ENCODE results near the gene KCTD16. TPM values are rescaled to one million over a fixed set of nuclear protein-coding genes. Genes with fewer than 3 reads are reported as not detected.

Gene KCTD16
- total and polyA plus RNA-seq, 2 experiments from 2014 or later: 0.02 to 0.76 TPM

- ATAC-seq: no peak
- no peaks in the 10 kb centered on the region for H4K20me1 ChIP-seq (replicated peaks; ENCODE audit: insufficient read depth)
Measured at GRCh38 chr5:144403817-144404420, 233.2 kb downstream of the KCTD16 start.

More at GRCh38 chr5:144403817-144404420, 233.2 kb downstream of the KCTD16 start:
- peak; percentile 20 for DNase-seq (ENCODE audit: low spot score)
- Histone ChIP-seq H3K27me3 (ENCODE audit: insufficient read depth) (no peaks in the 10 kb centered on the region), H3K79me2 (replicated peaks; ENCODE audit: insufficient read depth) (no peaks in the 10 kb centered on the region), H2AFZ (no peak overlapping the region), H3K4me1 (ENCODE audit: insufficient read depth) (no peaks in the 10 kb centered on the region), H3K9me2 (ENCODE audit: insufficient read depth) (no peaks in the 10 kb centered on the region), H3K4me2 (no peak overlapping the region), H3K4me3 (no peak overlapping the region), H3K36me3 (ENCODE audit: insufficient read depth) (no peaks in the 10 kb centered on the region), H3F3A (replicated peaks; ENCODE audit: low read depth) (no peaks in the 10 kb centered on the region), H3K27ac (ENCODE audit: low read depth) (no peak overlapping the region)
- Mint-ChIP-seq H3K27ac (no peak overlapping the region), H3K9me3 (no peaks in the 10 kb centered on the region; the same call in 2 of the 3 replicates), H3K4me3 (no peak overlapping the region), H3K4me1 (no peaks in the 10 kb centered on the region), H3K36me3 (ENCODE audit: low read depth) (no peaks in the 10 kb centered on the region), H3K27me3 (ENCODE audit: insufficient read depth, low read depth, poor library complexity) (no peaks in the 10 kb centered on the region)
- TF ChIP-seq ZNF462 (CRISPR knock-in tag; IDR thresholded peaks at IDR 0.05): no peak
- TF ChIP-seq CTCF (conservative IDR thresholded peaks at IDR 0.05; ENCODE audit: low read depth in 2 of 2): peak; percentile 34 to 47; a peak in 3 of 4 replicates
